Lung (tissue), 12 donors: ENCODE data around the gene PAPSS2. TPM values are rescaled to one million over a fixed set of nuclear protein-coding genes. Genes with fewer than 3 reads are reported as not detected.

Experiments
- ATAC-seq: fragments of 200-7000 bp; cut with Tn5 transposase; one replicate; pipeline ENCODE4 v1.9.1; 2020; ENCODE audit warnings: moderate number of reproducible peaks; ENCODE audit not compliant: insufficient read depth, low FRiP score
- DNase-seq, 3 donors: peaks; one replicate each; pipeline ENCODE4 v3.0.0-alpha.2; 2013 to 2017
- H3K27ac ChIP-seq, 2 donors: one replicate each; pipeline ENCODE4 v1.5.1; 2013; ENCODE audit warnings: mild to moderate bottlenecking in 2 of 2, moderate library complexity in 2 of 2, control low read depth in 1 of 2, inconsistent platforms in 1 of 2, low read depth in 1 of 2, low read length in 1 of 2
- H3K27me3 ChIP-seq, 3 donors: one replicate each; pipeline ENCODE4 v1.5.1; 2013; ENCODE audit warnings: low read length in 2 of 3; ENCODE audit not compliant: control insufficient read depth in 3 of 3, insufficient read depth in 3 of 3
- H3K36me3 ChIP-seq, 4 donors: one replicate each; pipeline ENCODE4 v1.5.1; 2013; ENCODE audit warnings: low read length in 4 of 4, mild to moderate bottlenecking in 1 of 4, moderate library complexity in 1 of 4; ENCODE audit not compliant: control insufficient read depth in 4 of 4, insufficient read depth in 4 of 4
- H3K4me1 ChIP-seq, 5 donors: one replicate each; pipeline ENCODE4 v1.5.1; 2013; ENCODE audit warnings: low read length in 5 of 5, mild to moderate bottlenecking in 2 of 5, moderate library complexity in 1 of 5; ENCODE audit not compliant: control insufficient read depth in 5 of 5, insufficient read depth in 5 of 5
- H3K4me3 ChIP-seq: one replicate; pipeline ENCODE4 v1.5.1; 2013; ENCODE audit warnings: mild to moderate bottlenecking, control low read depth, moderate library complexity
- H3K9ac ChIP-seq, 2 donors: one replicate each; pipeline ENCODE4 v1.5.1; 2013; ENCODE audit warnings: low read length in 2 of 2, control low read depth in 1 of 2; ENCODE audit not compliant: insufficient read depth in 1 of 2
- H3K9me3 ChIP-seq, 4 donors: one replicate each; pipeline ENCODE4 v1.5.1; 2013; ENCODE audit warnings: low read length in 3 of 4, mild to moderate bottlenecking in 1 of 4, moderate library complexity in 1 of 4; ENCODE audit not compliant: control insufficient read depth in 4 of 4, insufficient read depth in 3 of 4
- WGBS, 2 donors: extraction: QIAGEN DNeasy Blood & Tissue Kit; methylation state at CpG; one replicate each; pipeline ENCODE4 v1.1.7; 2013; 5-methylcytosine and 5-hydroxymethylcytosine counted together
- polyA plus RNA-seq, 2 donors: library from polyadenylated mRNA; stranded (reverse); fragments of 200-250 nt; gene quantifications; one replicate each; pipeline ENCODE4 v1.2.1, GENCODE V29; 2013
- total RNA-seq, 2 donors: library from RNA; depleted of rRNA in 1 of 2; stranded (reverse); fragments of >200 nt in 1 of 2; gene quantifications; one replicate each; pipeline ENCODE4 v1.2.1, GENCODE V29; 2014 to 2021
- TF ChIP-seq, protein P1 (sequence below): IDR thresholded peaks from 2 replicates; pipeline ENCODE4 v1.5.1; 2012; ENCODE audit warnings: mild to moderate bottlenecking; ENCODE audit errors: control extremely low read depth, extremely low read depth
- donor health status: control.
- donor health status: control.
- donor health status: Bipolar disorder and iron deficiency.
- donor health status: healthy.
- donor health status: DM: yes; HTN: yes; CAD: no.

PAPSS2 gene
- total and polyA plus RNA-seq, 4 donors: 29.0 to 107 (median 81.1) TPM

DNA sequence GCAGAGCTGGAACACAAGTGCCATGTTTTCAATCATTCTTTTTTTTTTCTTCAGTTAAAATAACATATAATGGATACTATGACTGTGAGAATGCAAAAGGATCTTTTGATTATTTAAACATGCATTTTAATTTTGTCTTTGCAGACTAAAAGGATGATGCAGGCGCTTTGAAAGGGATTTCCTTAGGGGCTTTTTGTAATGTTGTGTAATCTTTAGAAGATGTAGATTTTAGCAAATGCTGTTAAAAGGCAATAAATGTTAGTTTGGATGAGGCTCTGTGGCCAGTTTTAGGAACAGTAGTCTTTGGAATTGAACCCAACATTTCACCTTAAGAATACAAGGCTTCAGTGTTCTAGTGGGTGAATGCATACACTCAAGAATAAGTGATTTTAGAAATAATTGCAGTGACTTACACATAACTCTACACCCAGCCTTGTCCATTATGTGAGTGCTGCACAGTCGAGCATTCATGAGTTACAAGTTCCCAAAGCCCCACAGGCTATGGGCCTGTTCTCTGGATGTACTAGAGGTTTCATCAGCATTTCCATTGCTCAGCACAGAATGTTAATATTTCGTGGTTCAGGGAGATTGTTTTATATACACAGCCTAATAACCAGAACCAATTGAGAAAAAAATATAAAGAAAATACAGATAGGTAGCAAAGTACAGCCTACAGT, 11.6 kb downstream of the PAPSS2 start:
- Histone ChIP-seq H3K9ac (no peak overlapping the region), H3K4me3 (no peak overlapping the region), H3K27ac (no peak overlapping the region), H3K9me3 (no peaks in the 10 kb centered on the region), H3K27me3 (no peaks in the 10 kb centered on the region), H3K36me3 (peaks cover 0 to 6% (median 4%) of the 10 kb centered on the region in 4 donors), H3K4me1 (peaks cover 0 to 18% (median 2%) of the 10 kb centered on the region in 5 donors)
- TF ChIP-seq, protein P1, sequence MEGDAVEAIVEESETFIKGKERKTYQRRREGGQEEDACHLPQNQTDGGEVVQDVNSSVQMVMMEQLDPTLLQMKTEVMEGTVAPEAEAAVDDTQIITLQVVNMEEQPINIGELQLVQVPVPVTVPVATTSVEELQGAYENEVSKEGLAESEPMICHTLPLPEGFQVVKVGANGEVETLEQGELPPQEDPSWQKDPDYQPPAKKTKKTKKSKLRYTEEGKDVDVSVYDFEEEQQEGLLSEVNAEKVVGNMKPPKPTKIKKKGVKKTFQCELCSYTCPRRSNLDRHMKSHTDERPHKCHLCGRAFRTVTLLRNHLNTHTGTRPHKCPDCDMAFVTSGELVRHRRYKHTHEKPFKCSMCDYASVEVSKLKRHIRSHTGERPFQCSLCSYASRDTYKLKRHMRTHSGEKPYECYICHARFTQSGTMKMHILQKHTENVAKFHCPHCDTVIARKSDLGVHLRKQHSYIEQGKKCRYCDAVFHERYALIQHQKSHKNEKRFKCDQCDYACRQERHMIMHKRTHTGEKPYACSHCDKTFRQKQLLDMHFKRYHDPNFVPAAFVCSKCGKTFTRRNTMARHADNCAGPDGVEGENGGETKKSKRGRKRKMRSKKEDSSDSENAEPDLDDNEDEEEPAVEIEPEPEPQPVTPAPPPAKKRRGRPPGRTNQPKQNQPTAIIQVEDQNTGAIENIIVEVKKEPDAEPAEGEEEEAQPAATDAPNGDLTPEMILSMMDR: no peak
- 61 to 64% methylated on average over 3 of the region's 3 CpGs for WGBS, 2 donors
- no peak for DNase-seq
- no peak for ATAC-seq

DNA sequence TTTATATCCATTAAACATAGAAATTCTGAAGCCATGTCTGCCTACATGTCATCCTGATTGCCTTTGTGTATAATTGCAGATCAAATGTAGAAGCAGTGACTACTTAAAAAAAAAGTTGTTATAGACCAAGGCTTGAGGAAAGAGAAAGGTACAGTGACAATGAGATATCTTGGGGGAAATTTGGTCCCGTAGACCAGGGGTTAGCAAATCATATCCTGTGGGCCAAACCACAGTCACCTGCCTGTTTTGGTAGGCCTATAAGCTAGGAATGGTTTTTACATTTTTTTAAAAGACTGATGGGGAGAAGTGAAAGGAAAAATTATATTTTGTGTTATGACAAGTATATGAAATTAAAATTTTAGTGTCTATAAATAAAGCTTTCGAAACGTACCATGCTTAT, 12.9 kb downstream of the PAPSS2 start:
- DNase-seq (no peak), ATAC-seq (no peak)
- peaks cover 0 to 18% (median 2%) of the 10 kb centered on the region in 5 donors for H3K4me1 ChIP-seq
- TF ChIP-seq, protein P1: no peak
- H3K4me3 ChIP-seq: no peak overlapping the region
- H3K36me3 ChIP-seq: peaks cover 0 to 2% (median 0%) of the 10 kb centered on the region in 4 donors
- H3K27me3 ChIP-seq: no peaks in the 10 kb centered on the region
- WGBS, 2 donors: 53 to 73% methylated on average over 3 of the region's 3 CpGs
- no peak overlapping the region for H3K9ac ChIP-seq
- no peak overlapping the region for H3K27ac ChIP-seq
- no peaks in the 10 kb centered on the region for H3K9me3 ChIP-seq

DNA sequence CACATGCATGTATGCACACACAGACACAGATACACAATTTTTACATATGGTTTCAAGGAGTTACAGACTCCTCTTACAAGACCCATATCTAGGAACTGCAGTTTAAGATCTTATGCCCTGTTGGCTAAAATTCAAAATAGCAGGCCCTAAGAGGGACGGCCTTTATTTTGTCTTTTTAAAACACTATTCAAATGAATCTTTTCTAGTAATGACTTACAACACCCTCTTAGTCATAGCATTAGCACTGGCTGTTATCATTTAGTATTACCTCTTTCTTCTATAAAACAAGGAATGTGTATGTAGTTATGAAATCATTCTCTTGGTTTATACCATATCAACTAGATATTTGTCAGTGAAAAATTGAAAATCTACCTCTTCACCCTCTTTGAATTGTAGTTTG, 15.3 kb downstream of the PAPSS2 start:
- no peak for ATAC-seq
- WGBS, 2 donors: 76 to 81% methylated on average over 1 of the region's 1 CpG

More for the DNA sequence above, 15.3 kb downstream of the PAPSS2 start:
- Histone ChIP-seq H3K27me3 (no peaks in the 10 kb centered on the region), H3K9ac (no peak overlapping the region), H3K4me1 (peaks cover 0 to under 1% (median 0%) of the 10 kb centered on the region in 5 donors), H3K9me3 (no peaks in the 10 kb centered on the region), H3K36me3 (peaks cover 0 to 3% (median 1%) of the 10 kb centered on the region in 4 donors), H3K4me3 (no peak overlapping the region), H3K27ac (no peak overlapping the region)
- DNase-seq: no peak
- TF ChIP-seq, protein P1: no peak
